Epithelial cell of proximal tubule (primary cell): ENCODE measurements around the gene ADGRD1. TPM values are rescaled to one million over a fixed set of nuclear protein-coding genes. Genes with fewer than 3 reads are reported as not detected.

ENCODE experiments used
- DNase-seq: peaks from one replicate; pipeline ENCODE4 v3.0.0-alpha.2; 2011; ENCODE audit warnings: low read depth
- H3K4me3 ChIP-seq: 2 replicates; pipeline ENCODE4 v1.5.1; 2011; ENCODE audit warnings: low read depth, mild to moderate bottlenecking, low read length
- total RNA-seq: library from RNA; depleted of rRNA; stranded (reverse); fragments of >200 nt; gene quantifications from 2 replicates; pipeline ENCODE4 v1.2.3, GENCODE V29; 2015
- TF ChIP-seq, protein P1 (sequence below): conservative IDR thresholded peaks from 2 replicates; pipeline ENCODE4 v1.5.1; 2012; ENCODE audit warnings: low read depth, mild to moderate bottlenecking, low read length

ADGRD1 gene
- total RNA-seq, 1 donor from 2014 or later = not detected

DNA sequence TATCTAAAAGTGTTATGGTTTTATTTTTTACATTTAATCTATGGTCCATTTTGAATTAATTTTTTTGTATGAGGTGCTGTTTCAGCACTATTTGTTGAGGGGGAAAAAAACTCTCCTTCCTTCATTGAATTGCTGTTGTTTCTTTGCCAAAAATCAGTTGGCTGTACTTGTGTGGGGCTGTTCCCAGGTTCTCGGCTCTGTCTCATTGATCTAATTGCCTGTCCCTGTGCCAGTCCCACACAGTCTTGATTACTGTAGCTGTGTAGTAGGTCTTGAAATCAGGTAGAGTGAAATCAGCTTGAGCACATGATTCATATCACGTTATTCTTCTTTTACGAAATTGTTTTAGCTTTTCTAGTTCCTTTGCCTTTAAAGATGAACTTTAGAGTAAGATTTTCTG, 109.7 kb downstream of the ADGRD1 start:
- H3K4me3 ChIP-seq = no peak overlapping the region
- TF ChIP-seq, protein P1, sequence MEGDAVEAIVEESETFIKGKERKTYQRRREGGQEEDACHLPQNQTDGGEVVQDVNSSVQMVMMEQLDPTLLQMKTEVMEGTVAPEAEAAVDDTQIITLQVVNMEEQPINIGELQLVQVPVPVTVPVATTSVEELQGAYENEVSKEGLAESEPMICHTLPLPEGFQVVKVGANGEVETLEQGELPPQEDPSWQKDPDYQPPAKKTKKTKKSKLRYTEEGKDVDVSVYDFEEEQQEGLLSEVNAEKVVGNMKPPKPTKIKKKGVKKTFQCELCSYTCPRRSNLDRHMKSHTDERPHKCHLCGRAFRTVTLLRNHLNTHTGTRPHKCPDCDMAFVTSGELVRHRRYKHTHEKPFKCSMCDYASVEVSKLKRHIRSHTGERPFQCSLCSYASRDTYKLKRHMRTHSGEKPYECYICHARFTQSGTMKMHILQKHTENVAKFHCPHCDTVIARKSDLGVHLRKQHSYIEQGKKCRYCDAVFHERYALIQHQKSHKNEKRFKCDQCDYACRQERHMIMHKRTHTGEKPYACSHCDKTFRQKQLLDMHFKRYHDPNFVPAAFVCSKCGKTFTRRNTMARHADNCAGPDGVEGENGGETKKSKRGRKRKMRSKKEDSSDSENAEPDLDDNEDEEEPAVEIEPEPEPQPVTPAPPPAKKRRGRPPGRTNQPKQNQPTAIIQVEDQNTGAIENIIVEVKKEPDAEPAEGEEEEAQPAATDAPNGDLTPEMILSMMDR = no peak
- no peak for DNase-seq

DNA sequence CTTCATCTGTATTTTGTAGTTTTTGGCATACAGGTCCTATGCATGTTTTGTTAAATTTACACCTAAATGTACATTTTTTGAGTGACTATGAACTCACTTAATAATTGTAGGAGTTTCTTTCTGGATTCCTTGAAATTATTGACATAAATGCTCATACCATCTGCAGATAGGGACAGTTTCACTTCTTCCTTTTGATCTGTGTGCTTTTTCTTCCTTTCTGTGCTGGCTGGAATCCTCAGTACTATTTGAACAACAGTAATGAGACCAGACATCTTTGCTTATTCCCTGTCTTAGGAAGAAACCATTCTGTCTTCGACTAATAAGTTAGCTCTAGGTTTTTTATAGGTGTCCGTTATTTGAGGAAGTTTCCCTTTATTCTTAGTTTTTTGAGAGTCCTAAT, 110.3 kb downstream of the ADGRD1 start:
- DNase-seq = no peak
- H3K4me3 ChIP-seq = no peak overlapping the region
- TF ChIP-seq, protein P1 = no peak

DNA sequence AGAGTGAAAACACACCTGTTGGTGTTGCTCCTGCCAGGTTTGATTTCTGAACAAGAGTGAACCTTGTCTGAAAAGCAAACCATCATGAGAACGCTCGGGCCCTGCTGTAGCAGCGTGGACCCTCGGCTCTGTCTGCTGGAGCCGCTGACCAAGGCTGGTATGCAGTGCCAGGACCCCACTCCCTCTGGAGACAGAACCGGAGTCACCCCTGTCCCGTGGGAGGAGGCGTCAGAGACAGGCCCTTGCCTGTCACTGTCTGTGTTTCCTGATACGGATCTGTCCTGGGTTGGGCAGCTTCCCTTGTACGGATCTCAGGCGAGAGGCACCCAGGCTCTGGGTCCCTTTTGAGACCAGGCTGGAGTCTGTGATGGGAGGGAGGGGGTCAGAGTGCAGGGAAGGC, 111.6 kb downstream of the ADGRD1 start:
- H3K4me3 ChIP-seq = no peak overlapping the region
- no peak for DNase-seq
- TF ChIP-seq, protein P1 = no peak

DNA sequence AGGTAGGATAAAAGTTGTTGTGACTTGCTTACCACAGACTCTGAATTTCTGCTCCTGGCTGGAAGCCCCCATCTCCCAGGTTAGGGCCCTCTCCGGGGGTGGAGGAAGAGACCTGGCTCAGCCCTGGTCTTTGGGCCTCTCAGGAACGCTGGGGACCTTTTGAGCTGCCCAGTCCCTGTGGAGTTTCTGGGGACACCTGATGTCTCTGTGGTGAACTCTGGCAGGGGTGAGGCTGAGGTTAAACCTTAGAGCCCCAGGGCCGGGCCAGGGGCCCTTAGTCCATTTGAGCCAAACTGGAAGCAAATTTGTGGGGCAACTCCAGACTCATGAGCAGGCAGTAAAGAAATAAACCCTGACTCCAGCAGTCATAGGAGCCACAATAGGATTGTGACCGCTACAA, 112.1 kb downstream of the ADGRD1 start:
- TF ChIP-seq, protein P1 = no peak
- no peak overlapping the region for H3K4me3 ChIP-seq
- DNase-seq = no peak

DNA sequence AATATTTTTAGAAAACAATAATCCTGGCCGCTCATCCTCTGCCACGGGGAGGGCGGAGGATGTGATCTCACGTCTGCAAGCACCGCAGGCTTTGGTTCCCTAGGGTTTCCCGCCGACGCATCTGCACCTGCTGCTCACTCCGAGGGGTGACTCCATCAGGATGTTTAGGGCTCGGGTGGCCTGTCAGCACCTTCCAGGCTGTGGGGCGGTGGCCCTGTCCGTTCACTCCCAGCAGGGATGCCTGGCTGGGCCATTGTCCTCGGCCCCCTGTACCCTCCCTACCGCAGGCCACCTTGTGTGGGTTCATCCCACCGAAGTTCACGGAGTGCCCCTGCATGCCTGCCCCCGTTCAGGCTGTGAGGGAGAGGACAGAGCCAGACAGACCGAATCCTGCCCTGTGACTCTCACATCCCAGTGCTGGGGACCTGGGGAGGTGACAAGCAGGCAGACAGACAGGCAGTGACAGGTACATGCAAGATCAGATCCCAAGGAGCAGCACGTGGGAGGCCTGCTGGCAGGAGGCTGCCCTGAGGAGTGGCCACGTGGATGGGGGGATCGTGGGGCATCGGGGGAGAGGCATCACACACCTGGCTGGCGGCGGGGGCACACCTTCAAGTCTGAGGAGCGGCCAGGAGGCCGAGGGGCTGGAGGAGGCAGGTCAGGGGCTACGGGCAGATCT, 112.6 kb downstream of the ADGRD1 start:
- H3K4me3 ChIP-seq = no peak overlapping the region
- no peak for DNase-seq
- TF ChIP-seq, protein P1 = no peak

DNA sequence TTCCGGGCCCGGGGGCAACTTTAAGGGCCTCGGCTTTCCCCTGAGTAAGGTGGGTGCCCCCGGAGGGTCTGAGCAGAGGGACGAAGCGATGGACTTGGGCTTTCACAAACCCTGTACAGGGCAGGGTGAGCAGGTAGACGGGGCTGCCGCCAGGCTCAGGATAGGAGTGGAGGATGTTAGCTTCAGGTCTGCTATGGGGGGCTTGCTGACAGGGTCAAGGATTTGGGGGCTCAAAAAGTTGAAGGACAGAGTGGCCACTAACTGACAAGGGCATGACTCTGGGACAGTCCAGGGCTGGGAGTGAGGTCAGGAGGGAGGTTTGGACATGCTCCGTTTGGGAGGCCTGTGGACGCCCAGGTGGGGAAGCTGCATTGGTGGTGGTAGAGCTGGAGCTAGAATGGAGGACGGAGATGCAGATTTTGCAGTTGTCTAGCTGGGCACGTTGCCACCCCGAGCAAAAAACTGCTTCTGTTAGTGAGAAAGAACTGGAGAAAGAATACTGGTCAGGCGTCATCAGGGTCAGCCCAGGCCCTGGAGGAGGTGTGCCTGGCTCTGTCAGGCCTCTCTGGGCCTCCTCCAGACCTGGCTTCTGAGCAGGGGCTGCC, 113.3 kb downstream of the ADGRD1 start:
- DNase-seq = no peak
- TF ChIP-seq, protein P1 = no peak
- H3K4me3 ChIP-seq = no peak overlapping the region
